ENCODE results near the gene RUNX1.

RUNX1 gene

DNA sequence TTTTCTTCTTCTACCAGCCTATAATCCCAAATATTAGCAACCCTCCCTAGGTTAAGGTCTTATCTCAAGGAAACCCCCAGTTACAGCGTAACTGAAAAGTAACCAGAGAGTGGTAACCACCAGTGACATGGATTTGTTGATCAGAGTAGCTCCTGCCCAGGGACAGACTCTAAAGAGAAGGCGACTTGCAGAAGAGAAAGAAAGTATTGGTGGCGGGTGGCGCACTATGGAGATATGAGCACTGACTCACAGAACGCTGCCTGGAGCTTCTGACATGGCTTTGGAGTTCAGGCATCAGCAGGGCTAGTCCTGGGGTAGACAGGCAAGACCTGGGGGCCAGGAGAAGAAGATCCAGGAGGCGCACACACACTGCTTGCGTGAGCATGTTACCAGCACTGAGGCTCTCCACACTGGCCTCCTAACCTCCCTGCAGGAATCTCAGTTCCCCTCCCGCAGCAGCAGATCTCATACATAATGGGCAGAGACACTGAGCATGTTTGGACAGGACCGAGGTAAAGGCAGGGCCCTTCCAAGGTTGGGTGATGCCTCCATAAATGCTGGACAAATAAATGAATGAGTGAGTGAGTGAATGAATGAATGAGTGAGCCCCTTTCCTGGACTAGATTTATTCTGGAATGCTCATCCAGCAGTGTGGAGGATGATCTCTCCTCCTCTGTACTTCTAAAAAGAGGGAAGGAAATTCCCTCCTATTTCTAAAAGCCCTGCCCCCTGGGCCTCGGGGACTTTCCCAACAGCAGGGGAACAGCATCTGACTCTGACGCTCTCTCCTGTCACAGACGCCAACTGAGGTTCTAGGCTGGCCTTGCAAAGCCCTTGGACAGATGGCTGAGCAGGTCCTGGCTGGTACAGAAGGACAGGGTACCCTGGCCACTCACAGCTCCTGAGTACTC is 204.8 kb downstream of the RUNX1 start:
- DNase-seq: no peak

DNA sequence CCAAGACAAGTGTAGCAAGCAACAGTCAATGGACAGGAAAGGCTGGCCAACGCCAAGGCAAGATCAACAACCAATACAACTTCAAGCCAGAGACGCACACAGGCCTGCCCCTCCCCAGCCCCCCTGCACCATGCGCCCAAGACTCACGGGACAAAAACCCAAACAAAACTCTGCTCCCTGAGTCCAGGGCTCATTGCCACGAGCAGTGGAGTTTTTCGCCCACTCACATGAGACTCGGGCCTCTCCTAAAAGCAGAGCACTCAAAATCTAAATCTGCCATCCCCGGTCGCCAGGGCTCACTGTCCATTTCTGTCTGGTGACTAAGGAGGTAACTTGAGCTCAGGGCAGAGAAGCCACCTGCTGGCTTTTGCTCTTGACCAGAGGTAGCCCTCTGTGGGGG is 205.5 kb downstream of the RUNX1 start:
- DNase-seq: no peak

- no peak for DNase-seq
Observed at GRCh38 chr21:34841154-34841553, 207.9 kb downstream of the RUNX1 start.

GRCh38 chr21:34840693-34841092 is 208.4 kb downstream of the RUNX1 start:
- no peak for DNase-seq

DNA sequence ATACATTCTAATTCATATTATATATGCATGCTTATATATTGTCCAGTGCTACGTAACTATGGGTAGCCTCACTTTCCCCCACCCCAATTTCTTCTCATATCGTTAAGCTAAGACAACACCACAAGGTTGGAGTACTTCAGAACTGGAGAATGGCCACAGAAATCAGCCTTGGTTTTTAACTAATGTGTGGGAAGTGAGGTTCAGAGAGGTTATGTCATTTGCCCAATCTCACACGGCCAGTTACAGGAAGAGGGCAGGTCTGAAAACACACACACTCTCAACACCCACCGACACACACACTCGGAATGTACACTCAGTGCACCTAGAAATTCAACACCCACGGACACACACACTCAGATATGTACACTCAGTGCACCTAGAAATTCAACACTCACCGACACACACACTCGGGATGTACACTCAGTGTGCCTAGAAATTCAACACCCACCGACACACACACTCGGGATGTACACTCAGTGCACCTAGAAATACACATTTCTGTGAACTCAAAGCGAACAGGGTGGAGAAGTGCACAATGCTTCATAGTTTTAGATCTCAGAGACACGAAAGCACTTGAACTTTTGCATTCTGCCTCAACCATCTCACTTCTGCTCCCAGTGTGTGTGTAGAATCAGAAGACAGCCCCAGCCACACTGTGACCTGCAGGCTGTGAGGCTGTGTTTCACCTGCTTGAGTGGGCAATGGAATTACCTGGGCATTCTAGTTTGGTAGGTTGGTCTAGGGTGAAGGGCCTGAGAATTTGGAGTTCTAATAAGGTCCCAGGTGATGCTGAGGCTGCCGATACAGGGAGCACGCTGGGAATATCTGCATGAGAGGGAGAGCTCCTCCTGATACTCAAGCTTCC is 209.9 kb downstream of the RUNX1 start:
- no peak for DNase-seq

DNA sequence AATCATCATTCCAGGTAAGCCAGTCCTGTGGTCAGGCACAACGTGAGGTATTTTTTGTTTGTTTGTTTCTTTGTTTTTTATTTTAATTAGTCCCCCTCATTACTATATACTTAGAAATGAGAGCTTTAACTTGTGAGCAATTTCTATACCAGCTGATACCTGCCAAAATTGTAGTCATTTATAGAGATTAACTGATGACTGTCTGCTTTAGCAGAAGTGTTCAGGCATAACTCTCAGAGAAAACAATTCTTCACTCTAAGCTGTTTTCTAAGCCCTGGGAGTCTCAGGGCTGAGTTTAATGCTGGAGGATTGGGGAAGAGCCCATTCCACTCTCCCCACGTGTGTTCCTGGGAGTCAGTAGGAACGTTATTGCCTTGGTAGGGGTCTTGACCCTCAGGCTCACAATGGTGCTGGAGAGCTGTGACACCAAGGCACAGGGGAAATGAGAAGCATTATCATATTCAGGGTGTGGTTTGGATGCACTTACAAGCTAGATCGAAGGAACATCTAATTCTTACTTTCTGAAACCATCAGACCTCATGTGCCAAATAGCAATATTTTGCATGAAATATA is 212.1 kb downstream of the RUNX1 start:
- DNase-seq: no peak

- no peak for DNase-seq
Observed at GRCh38 chr21:34836103-34836932, 212.8 kb downstream of the RUNX1 start.

DNA sequence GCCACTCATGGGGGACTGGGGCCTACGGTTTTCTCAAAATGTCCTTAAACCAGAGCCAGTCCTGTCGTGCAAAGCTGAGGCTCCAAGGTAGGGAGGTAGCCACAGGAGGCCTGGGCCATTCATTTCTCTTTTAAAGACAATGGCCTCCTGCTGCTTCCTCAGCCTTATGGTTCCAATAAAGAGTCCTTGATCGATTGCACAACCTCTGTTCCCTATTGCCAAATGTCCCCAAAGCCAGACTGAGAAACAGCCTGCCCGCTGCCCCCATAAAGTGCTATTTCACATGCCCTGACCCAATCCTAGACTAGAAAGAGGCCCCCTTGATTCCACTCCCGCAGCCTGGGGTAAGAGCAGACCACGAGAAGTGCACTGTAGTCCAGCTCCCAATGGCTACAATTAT is 213.6 kb downstream of the RUNX1 start:
- no peak for DNase-seq

DNA sequence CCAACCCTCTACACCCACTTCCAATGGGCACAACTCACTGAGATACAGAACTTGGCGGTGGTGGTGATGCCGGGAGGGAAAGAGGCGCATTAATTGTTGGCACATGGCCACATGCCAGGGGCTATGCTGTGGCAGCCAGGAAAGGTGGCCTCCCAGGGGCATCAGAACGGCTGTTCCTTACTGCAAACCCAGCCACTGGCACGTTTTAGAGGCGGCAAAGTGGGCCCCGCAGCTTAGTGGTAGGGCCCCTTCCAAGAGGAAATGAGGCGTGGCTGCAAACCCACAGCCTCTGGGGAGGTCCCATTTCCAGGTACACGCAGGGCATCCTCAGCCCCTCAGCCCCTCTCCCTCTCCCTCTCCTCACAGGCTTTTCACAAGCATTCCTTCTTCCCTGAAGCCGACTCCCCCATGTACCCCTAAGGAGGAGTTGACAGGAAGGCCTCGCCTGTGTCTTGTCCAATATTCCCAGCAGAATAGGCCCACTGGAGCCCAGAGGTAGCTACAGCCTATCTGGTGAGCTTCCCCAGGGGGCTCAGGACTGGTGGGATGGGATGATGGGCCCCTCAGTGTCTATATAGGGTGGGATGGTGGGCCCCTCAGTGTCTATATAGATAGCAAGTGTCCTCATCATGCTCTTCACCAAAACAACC is 214.1 kb downstream of the RUNX1 start:
- no peak for DNase-seq

- DNase-seq: no peak
Observed at GRCh38 chr21:34834290-34834689, 214.8 kb downstream of the RUNX1 start.

- no peak for DNase-seq
Observed at GRCh38 chr21:34833465-34833864, 215.6 kb downstream of the RUNX1 start.

- no peak for DNase-seq
Observed at GRCh38 chr21:34830386-34831170, 218.5 kb downstream of the RUNX1 start.

- no peak for DNase-seq
Observed at GRCh38 chr21:34827445-34828235, 221.5 kb downstream of the RUNX1 start.

DNA sequence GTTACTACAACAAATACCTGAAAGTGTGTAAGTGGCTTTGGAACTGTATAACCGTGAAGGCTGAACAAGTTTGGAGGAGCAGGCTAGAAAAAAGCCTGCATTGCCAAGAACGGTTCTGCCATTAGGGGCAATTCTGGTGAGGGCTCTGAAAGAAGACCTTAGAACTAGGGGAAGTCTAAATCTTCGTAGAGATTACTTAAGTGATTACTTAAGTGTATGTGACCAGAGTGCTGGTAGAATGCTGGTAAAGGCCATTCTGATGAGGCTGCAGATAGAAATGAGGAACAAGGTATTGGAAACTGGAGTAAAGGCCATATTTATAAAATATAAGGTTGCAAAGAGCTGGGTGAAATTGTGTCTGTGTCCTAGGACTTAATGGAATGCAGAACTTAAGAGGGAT is 222.3 kb downstream of the RUNX1 start:
- DNase-seq: no peak

GRCh38 chr21:34825948-34826548 is 223.1 kb downstream of the RUNX1 start:
- DNase-seq: no peak

DNA sequence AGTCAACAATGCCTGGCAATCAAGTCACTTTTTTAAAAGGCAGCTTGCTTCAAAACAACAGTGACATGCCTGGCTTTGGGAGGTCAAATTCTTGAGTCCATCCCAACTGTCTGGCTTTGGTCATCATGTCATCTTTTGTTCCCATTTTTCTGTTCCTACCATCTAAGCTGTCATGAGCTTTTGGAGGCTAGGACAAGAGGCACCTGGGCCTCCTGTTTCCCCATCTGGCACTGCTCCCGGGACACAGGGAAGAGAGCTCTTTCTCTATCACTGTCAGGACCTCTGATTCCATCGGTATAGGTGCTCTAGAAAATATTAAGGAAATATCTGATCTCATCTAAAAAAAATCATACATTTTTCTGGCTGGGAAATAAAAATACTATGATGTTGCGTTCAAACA is 224.0 kb downstream of the RUNX1 start:
- no peak for DNase-seq

DNA sequence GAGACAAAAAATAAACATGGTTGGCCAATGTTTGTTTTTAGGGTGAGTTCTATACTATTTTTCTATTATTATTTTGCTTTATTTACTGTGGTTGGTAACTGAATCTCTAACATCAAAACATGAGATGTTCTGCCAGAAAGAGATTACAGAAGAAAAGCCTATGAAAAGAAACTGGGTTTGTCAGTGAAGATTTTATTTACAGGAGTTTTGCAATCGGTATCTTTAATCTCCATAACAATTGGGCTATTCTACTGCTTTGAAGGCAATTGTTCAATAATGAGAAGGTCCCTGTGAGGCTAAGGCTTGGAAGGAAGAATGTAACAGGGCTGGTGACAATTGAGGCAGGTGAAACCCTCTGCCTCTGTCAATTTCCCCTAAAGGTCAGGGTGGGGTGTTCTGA is 224.8 kb downstream of the RUNX1 start:
- DNase-seq: no peak

- DNase-seq: no peak
Observed at GRCh38 chr21:34822942-34823341, 226.2 kb downstream of the RUNX1 start.

GRCh38 chr21:34822168-34822567 is 226.9 kb downstream of the RUNX1 start:
- no peak for DNase-seq

DNA sequence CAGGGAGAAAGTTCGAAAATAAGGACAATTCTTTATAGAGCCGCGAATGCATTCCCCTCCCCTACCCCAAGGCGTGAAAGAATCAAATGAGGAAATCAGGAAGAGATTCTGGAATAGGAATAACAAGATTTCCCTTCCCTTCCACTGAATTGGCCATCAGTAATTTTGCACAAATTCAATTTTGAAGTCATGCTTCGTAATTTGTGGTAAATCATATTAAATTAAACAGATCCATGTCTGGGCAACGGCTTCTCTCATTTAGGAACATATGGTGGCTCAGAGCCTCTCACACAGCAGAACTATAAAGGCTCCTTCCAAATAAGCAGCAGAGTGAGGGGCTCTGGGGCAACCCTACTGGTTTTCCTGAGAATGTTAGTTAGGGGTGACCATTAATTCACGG is 227.4 kb downstream of the RUNX1 start:
- DNase-seq: no peak
